KMS-11 (cell line): ENCODE results near the gene TBC1D8.

ENCODE experiments used
- H2AFZ ChIP-seq: fragments of 200-600 bp; sonication (generic); 2 replicates; pipeline ENCODE4 v1.6.1; 2016; ENCODE audit warnings: antibody characterized with exemption, mixed run types, low read depth
- H3K27ac ChIP-seq: fragments of 200-600 bp; sonication (generic); 2 replicates; pipeline ENCODE4 v1.6.1; 2016; ENCODE audit warnings: mild to moderate bottlenecking, mixed run types
- H3K27me3 ChIP-seq: fragments of 200-600 bp; sonication (generic); 2 replicates; pipeline ENCODE4 v1.6.1; 2017; ENCODE audit warnings: mild to moderate bottlenecking, low read depth, mixed run types, moderate library complexity; ENCODE audit not compliant: insufficient read depth
- H3K36me3 ChIP-seq: fragments of 200-600 bp; sonication (generic); 2 replicates; pipeline ENCODE4 v1.6.1; 2017; ENCODE audit warnings: mild to moderate bottlenecking, mixed run types; ENCODE audit not compliant: insufficient read depth
- H3K4me1 ChIP-seq: fragments of 200-600 bp; sonication (generic); 2 replicates; pipeline ENCODE4 v1.6.1; 2016; ENCODE audit warnings: mild to moderate bottlenecking, low read depth, mixed run types; ENCODE audit not compliant: poor library complexity, severe bottlenecking
- H3K4me2 ChIP-seq: fragments of 200-600 bp; sonication (generic); 2 replicates; pipeline ENCODE4 v1.7.0; 2016; ENCODE audit warnings: mild to moderate bottlenecking, mixed run types
- H3K4me3 ChIP-seq: fragments of 200-600 bp; sonication (generic); IDR thresholded peaks from 2 replicates; pipeline ENCODE4 v1.6.1; 2017; ENCODE audit warnings: low read depth, low read length, mixed read lengths; ENCODE audit not compliant: insufficient read depth
- H3K79me2 ChIP-seq: fragments of 200-600 bp; sonication (generic); 2 replicates; pipeline ENCODE4 v1.6.1; 2016; ENCODE audit warnings: low read depth, mixed run types; ENCODE audit not compliant: insufficient read depth
- H3K9ac ChIP-seq: fragments of 200-600 bp; sonication (generic); 2 replicates; pipeline ENCODE4 v1.6.1; 2016; ENCODE audit warnings: mild to moderate bottlenecking, mixed run types
- H4K20me1 ChIP-seq: fragments of 200-600 bp; sonication (generic); 2 replicates; pipeline ENCODE4 v1.6.1; 2016; ENCODE audit warnings: mild to moderate bottlenecking, mixed run types; ENCODE audit not compliant: insufficient read depth
- CTCF ChIP-seq: fragments of 200-600 bp; sonication (generic); conservative IDR thresholded peaks from 2 replicates; pipeline ENCODE4 v1.6.1; 2017; ENCODE audit warnings: low read depth, mild to moderate bottlenecking, antibody characterized with exemption, low read length, moderate library complexity, mixed read lengths

Gene TBC1D8

GRCh38 chr2:101112772-101113157 lies 38.4 kb downstream of the TBC1D8 start:
- no peak overlapping the region for H2AFZ ChIP-seq
- H3K27ac ChIP-seq = no peak overlapping the region
- H3K4me1 ChIP-seq = no peaks in the 10 kb centered on the region
- no peaks in the 10 kb centered on the region for H3K36me3 ChIP-seq
- no peak overlapping the region for H3K4me3 ChIP-seq
- no peaks in the 10 kb centered on the region for H3K27me3 ChIP-seq
- TF ChIP-seq CTCF = no peak
- no peak overlapping the region for H3K9ac ChIP-seq
- H3K4me2 ChIP-seq = no peak overlapping the region
- no peaks in the 10 kb centered on the region for H4K20me1 ChIP-seq
- no peaks in the 10 kb centered on the region for H3K79me2 ChIP-seq

- Histone ChIP-seq H3K27ac (no peak overlapping the region), H3K4me2 (no peak overlapping the region), H4K20me1 (no peaks in the 10 kb centered on the region)
Observed at GRCh38 chr2:101111917-101112771, 39.0 kb downstream of the TBC1D8 start.

GRCh38 chr2:101111262-101111838 lies 39.8 kb downstream of the TBC1D8 start:
- no peak overlapping the region for H3K27ac ChIP-seq
- H3K79me2 ChIP-seq = no peaks in the 10 kb centered on the region
- H3K36me3 ChIP-seq = no peaks in the 10 kb centered on the region
- H3K27me3 ChIP-seq = no peaks in the 10 kb centered on the region
- no peaks in the 10 kb centered on the region for H4K20me1 ChIP-seq
- no peak overlapping the region for H3K9ac ChIP-seq
- TF ChIP-seq CTCF = no peak
- H3K4me1 ChIP-seq = no peaks in the 10 kb centered on the region
- no peak overlapping the region for H3K4me2 ChIP-seq
- no peak overlapping the region for H3K4me3 ChIP-seq
- no peak overlapping the region for H2AFZ ChIP-seq

More at GRCh38 chr2:101111917-101112771, 39.0 kb downstream of the TBC1D8 start:
- no peak for TF ChIP-seq CTCF
- no peaks in the 10 kb centered on the region for H3K79me2 ChIP-seq
- H3K27me3 ChIP-seq = no peaks in the 10 kb centered on the region
- H3K9ac ChIP-seq = no peak overlapping the region
- no peaks in the 10 kb centered on the region for H3K4me1 ChIP-seq
- no peaks in the 10 kb centered on the region for H3K36me3 ChIP-seq
- H2AFZ ChIP-seq = no peak overlapping the region
- H3K4me3 ChIP-seq = no peak overlapping the region

GRCh38 chr2:101109451-101110118 lies 41.6 kb downstream of the TBC1D8 start:
- Histone ChIP-seq H3K36me3 (no peaks in the 10 kb centered on the region), H3K4me1 (no peaks in the 10 kb centered on the region), H3K27me3 (no peaks in the 10 kb centered on the region), H3K4me2 (no peak overlapping the region), H3K79me2 (no peaks in the 10 kb centered on the region), H3K27ac (no peak overlapping the region), H2AFZ (no peak overlapping the region), H4K20me1 (no peaks in the 10 kb centered on the region), H3K4me3 (no peak overlapping the region), H3K9ac (no peak overlapping the region)
- TF ChIP-seq CTCF = no peak
